Right atrium auricular region (tissue), 2 donors: ENCODE measurements around the gene EREG. TPM values are rescaled to one million over a fixed set of nuclear protein-coding genes. Genes with fewer than 3 reads are reported as not detected.
A peak's percentile ranks its signal among the peaks of the same experiment; 100 is the strongest.

Experiments used
- DNase-seq: peaks from one replicate; pipeline ENCODE4 v3.0.0-alpha.2; 2019; ENCODE audit warnings: low spot score
- H3K27ac ChIP-seq, 2 donors: fragments of 200-600 bp; sonication (generic); 1 replicate in 1 of 2; 2 replicates in 1 of 2; pipeline ENCODE4 v1.5.1; 2016 to 2019
- H3K27me3 ChIP-seq, 2 donors: fragments of 200-600 bp; sonication (generic); one replicate each; pipeline versions ENCODE4 v1.5.1 to v1.6.0; 2017 to 2019
- H3K36me3 ChIP-seq: fragments of 200-600 bp; sonication (generic); one replicate; pipeline ENCODE4 v1.5.1; 2016
- H3K4me1 ChIP-seq, 2 donors: fragments of 200-600 bp; sonication (generic); one replicate each; pipeline versions ENCODE4 v1.5.1 to v1.6.0; 2017 to 2019
- H3K4me3 ChIP-seq, 2 donors: fragments of 200-600 bp; sonication (generic); 1 replicate in 1 of 2; 2 replicates in 1 of 2; pipeline ENCODE4 v1.5.1; 2017 to 2019; ENCODE audit warnings: mild to moderate bottlenecking in 1 of 2, moderate library complexity in 1 of 2
- H3K9me3 ChIP-seq, 2 donors: fragments of 200-600 bp; sonication (generic); one replicate each; pipeline ENCODE4 v1.5.1; 2019
- total RNA-seq, 2 donors: library from RNA; depleted of rRNA; stranded (reverse); fragments of >200 nt; gene quantifications; one replicate each; pipeline ENCODE4 v1.1.0, GENCODE V29; 2016
- TF ChIP-seq, protein P1 (sequence below), 2 donors: fragments of 200-600 bp; sonication (generic); IDR thresholded peaks; one replicate each; pipeline ENCODE4 v1.5.1; 2019; ENCODE audit warnings: antibody characterized with exemption in 2 of 2

EREG gene
- total RNA-seq, 2 donors from 2014 or later: 0.31 to 3.1 TPM

DNA sequence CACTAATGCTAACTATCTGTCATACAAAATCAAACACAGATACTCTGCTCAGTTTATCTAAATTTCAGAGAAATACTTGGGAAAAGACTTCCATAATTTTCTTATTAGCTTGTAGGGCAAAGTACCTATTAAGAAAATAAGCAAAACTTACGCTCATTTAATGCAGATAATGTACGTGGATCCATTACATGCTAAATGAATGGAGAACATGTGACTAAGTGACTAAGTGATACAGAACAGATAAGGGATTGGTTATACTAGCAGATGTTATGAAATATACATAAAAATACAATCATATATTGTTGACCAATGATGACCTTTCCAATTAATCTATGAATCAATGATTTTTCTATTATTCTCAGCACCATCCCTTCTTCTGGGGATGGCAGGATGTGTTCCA lies 25.7 kb downstream of the EREG start:
- Histone ChIP-seq H3K27ac (no peak overlapping the region), H3K36me3 (no peaks in the 10 kb centered on the region), H3K27me3 (no peaks in the 10 kb centered on the region), H3K4me1 (no peaks in the 10 kb centered on the region), H3K9me3 (no peaks in the 10 kb centered on the region), H3K4me3 (no peak overlapping the region)
- DNase-seq: no peak
- TF ChIP-seq, protein P1, sequence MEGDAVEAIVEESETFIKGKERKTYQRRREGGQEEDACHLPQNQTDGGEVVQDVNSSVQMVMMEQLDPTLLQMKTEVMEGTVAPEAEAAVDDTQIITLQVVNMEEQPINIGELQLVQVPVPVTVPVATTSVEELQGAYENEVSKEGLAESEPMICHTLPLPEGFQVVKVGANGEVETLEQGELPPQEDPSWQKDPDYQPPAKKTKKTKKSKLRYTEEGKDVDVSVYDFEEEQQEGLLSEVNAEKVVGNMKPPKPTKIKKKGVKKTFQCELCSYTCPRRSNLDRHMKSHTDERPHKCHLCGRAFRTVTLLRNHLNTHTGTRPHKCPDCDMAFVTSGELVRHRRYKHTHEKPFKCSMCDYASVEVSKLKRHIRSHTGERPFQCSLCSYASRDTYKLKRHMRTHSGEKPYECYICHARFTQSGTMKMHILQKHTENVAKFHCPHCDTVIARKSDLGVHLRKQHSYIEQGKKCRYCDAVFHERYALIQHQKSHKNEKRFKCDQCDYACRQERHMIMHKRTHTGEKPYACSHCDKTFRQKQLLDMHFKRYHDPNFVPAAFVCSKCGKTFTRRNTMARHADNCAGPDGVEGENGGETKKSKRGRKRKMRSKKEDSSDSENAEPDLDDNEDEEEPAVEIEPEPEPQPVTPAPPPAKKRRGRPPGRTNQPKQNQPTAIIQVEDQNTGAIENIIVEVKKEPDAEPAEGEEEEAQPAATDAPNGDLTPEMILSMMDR (IDR thresholded peaks at IDR 0.05): no peak

DNA sequence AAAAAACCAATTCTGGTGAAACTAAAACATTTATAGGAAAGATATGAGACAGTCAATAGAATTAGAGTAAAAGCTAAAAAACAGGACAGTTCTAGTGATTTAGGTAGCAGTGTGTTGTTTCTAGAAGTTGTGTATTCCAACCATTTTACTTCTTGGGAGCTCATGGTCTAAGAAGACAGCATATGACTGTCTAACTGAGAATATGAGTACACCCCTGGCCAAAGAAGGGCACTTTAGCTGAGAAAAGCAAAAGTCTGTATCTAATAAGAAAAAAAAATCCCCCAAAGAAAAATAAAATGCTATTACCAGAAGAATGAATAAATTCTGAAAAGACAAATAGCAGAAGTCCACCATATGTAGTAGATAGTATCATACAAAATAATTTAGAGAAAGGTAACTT lies 26.4 kb downstream of the EREG start:
- DNase-seq: no peak
- H3K27me3 ChIP-seq: no peaks in the 10 kb centered on the region
- no peak overlapping the region for H3K4me3 ChIP-seq
- no peaks in the 10 kb centered on the region for H3K4me1 ChIP-seq
- no peaks in the 10 kb centered on the region for H3K9me3 ChIP-seq
- TF ChIP-seq, protein P1 (IDR thresholded peaks at IDR 0.05): no peak
- H3K27ac ChIP-seq: peak overlapping the region in 1 of 2 donors; percentile 68
- H3K36me3 ChIP-seq: no peaks in the 10 kb centered on the region

DNA sequence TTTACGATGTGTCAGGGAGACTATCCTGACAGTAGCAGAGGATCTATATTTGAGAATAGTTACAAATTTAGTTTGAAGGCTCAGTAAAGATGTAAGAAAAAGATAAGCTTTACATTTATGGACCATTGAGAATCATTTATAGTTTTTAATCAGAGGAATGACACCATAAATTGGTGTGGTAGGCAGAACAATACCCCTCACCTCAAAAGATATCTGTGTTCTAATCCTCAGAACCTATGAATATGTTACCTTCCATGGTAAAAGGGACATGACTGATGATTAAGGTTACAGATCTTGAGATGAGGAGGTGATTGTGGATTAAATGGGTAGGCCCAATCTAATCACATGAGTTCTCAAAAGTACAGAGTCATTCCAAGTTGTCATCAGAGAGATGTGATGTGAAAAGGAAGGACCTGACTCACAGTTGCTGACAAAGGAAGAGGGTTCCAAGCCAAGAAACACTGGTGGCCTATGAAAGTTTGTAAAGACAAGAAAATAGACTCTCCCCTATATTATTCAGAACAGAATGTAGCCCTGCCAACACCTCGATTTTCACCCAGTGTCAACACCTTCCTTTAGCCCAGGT lies 27.0 kb downstream of the EREG start:
- TF ChIP-seq, protein P1 (IDR thresholded peaks at IDR 0.05): no peak
- no peaks in the 10 kb centered on the region for H3K4me1 ChIP-seq
- H3K27ac ChIP-seq: peak overlapping the region in 1 of 2 donors; percentile 68
- no peaks in the 10 kb centered on the region for H3K36me3 ChIP-seq
- no peaks in the 10 kb centered on the region for H3K27me3 ChIP-seq
- H3K4me3 ChIP-seq: no peak overlapping the region
- H3K9me3 ChIP-seq: no peaks in the 10 kb centered on the region
- no peak for DNase-seq

GRCh38 chr4:74394476-74395136 lies 29.7 kb downstream of the EREG start:
- H3K4me1 ChIP-seq: no peaks in the 10 kb centered on the region
- DNase-seq: no peak
- no peak overlapping the region for H3K27ac ChIP-seq
- no peaks in the 10 kb centered on the region for H3K36me3 ChIP-seq
- no peaks in the 10 kb centered on the region for H3K27me3 ChIP-seq
- H3K9me3 ChIP-seq: no peaks in the 10 kb centered on the region
- TF ChIP-seq, protein P1 (IDR thresholded peaks at IDR 0.05): no peak
- H3K4me3 ChIP-seq: no peak overlapping the region

DNA sequence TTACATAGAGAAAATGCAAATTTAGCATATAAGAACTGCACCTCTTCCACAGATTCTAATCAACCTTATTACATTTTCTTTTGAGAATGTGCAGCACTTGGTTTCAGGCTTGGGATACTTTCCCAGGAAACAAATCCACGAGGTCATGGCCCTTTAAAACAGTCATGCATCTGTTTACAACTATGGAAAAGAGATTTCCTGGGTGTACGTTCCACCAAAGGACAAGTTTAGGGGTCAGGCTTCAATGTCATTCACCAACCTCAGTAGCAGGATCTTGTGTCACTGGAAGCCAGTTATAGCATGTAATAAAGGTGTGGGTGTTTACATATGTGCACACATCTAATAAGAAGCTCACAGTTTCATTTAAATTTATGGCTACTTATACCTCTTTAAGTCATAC lies 30.7 kb downstream of the EREG start:
- Histone ChIP-seq H3K9me3 (no peaks in the 10 kb centered on the region), H3K4me1 (no peaks in the 10 kb centered on the region), H3K27ac (no peak overlapping the region), H3K27me3 (no peaks in the 10 kb centered on the region), H3K36me3 (no peaks in the 10 kb centered on the region), H3K4me3 (no peak overlapping the region)
- DNase-seq: no peak
- TF ChIP-seq, protein P1 (IDR thresholded peaks at IDR 0.05): no peak
